HepG2 (cell line): ENCODE measurements around the gene ANKZF1. TPM values are rescaled to one million over a fixed set of nuclear protein-coding genes. Genes with fewer than 3 reads are reported as not detected.

Experiments
- AHR ChIP-seq: IDR thresholded peaks from 2 replicates; pipeline ENCODE4 v1.6.1; 2018; ENCODE audit warnings: missing genetic modification reagents, missing compliant biosample characterization
- CBFB ChIP-seq: sonication (generic); formaldehyde crosslinking; IDR thresholded peaks from 2 replicates; pipeline ENCODE4 v1.4.0; 2020; ENCODE audit warnings: missing genetic modification reagents
- ETV5 ChIP-seq: IDR thresholded peaks from 2 replicates; pipeline ENCODE4 v1.6.1; 2018; ENCODE audit warnings: missing biosample characterization, missing genetic modification reagents, inconsistent platforms, borderline replicate concordance
- GTF3A ChIP-seq: sonication (generic); formaldehyde crosslinking; conservative IDR thresholded peaks from 2 replicates; pipeline ENCODE4 v1.4.0; 2020; ENCODE audit warnings: mild to moderate bottlenecking, missing genetic modification reagents
- ISL2 ChIP-seq: sonication (generic); formaldehyde crosslinking; IDR thresholded peaks from 2 replicates; pipeline ENCODE4 v1.5.0; 2020; ENCODE audit warnings: missing genetic modification reagents
- JUNB ChIP-seq: sonication (generic); formaldehyde crosslinking; IDR thresholded peaks from 2 replicates; pipeline ENCODE4 v1.8.0; 2022; ENCODE audit warnings: missing genetic modification reagents, mild to moderate bottlenecking, borderline replicate concordance
- MEIS2 ChIP-seq: sonication (generic); formaldehyde crosslinking; IDR thresholded peaks from 2 replicates; pipeline ENCODE4 v1.9.0; 2021; ENCODE audit warnings: mild to moderate bottlenecking, missing genetic modification reagents
- MXI1 ChIP-seq: IDR thresholded peaks from 3 replicates; pipeline ENCODE4 v1.6.1; 2012; ENCODE audit warnings: low read depth, low read length, inconsistent platforms, borderline replicate concordance
- SMARCE1 ChIP-seq: fragments of 450-650 bp; IDR thresholded peaks from 2 replicates; pipeline ENCODE4 v1.6.1; 2017; ENCODE audit warnings: borderline replicate concordance
- STAG1 ChIP-seq: sonication (generic); formaldehyde crosslinking; IDR thresholded peaks from 2 replicates; pipeline ENCODE4 v1.4.0; 2020; ENCODE audit warnings: missing genetic modification reagents
- TEF ChIP-seq: sonication (generic); formaldehyde crosslinking; IDR thresholded peaks from 2 replicates; pipeline ENCODE4 v1.5.0; 2020; ENCODE audit warnings: missing genetic modification reagents
- ZMYM2 ChIP-seq: sonication (generic); formaldehyde crosslinking; IDR thresholded peaks from 2 replicates; pipeline ENCODE4 v1.8.0; 2022; ENCODE audit warnings: mild to moderate bottlenecking, missing genetic modification reagents
- ZNF235 ChIP-seq: sonication (generic); formaldehyde crosslinking; IDR thresholded peaks from 2 replicates; pipeline ENCODE4 v1.8.1; 2023; ENCODE audit warnings: mild to moderate bottlenecking, missing genetic modification reagents, borderline replicate concordance
- ZNF318 ChIP-seq: sonication (generic); formaldehyde crosslinking; IDR thresholded peaks from 2 replicates; pipeline ENCODE4 v1.4.0; 2020; ENCODE audit warnings: mild to moderate bottlenecking, missing genetic modification reagents
- ZNF329 ChIP-seq: sonication (generic); formaldehyde crosslinking; IDR thresholded peaks from 2 replicates; pipeline ENCODE4 v1.9.0; 2021; ENCODE audit warnings: low read depth, mild to moderate bottlenecking, missing genetic modification reagents
- ZNF484 ChIP-seq: sonication (generic); formaldehyde crosslinking; IDR thresholded peaks from 2 replicates; pipeline ENCODE4 v1.5.1; 2020; ENCODE audit warnings: mild to moderate bottlenecking, low read depth, missing genetic modification reagents, borderline replicate concordance
- ZNF512B ChIP-seq: sonication (generic); formaldehyde crosslinking; IDR thresholded peaks from 2 replicates; pipeline ENCODE4 v1.5.1; 2020; ENCODE audit warnings: missing genetic modification reagents, mild to moderate bottlenecking, borderline replicate concordance
- ZNF546 ChIP-seq: sonication (generic); formaldehyde crosslinking; conservative IDR thresholded peaks from 2 replicates; pipeline ENCODE4 v1.8.1; 2023; ENCODE audit warnings: mild to moderate bottlenecking, missing genetic modification reagents
- ZNF605 ChIP-seq: sonication (generic); formaldehyde crosslinking; IDR thresholded peaks from 2 replicates; pipeline ENCODE4 v1.8.0; 2022; ENCODE audit warnings: mild to moderate bottlenecking, missing genetic modification reagents
- ZNF766 ChIP-seq: sonication (generic); formaldehyde crosslinking; IDR thresholded peaks from 2 replicates; pipeline ENCODE4 v1.5.0; 2020; ENCODE audit warnings: missing genetic modification reagents, borderline replicate concordance
- polyA plus RNA-seq, 8 experiments: library from polyadenylated mRNA; depleted of rRNA in 3 of 8; stranded (reverse) in 7 of 8; unstranded in 1 of 8; fragments of >200 nt; fragmentation: Illumina TruSeq in 4 of 8; extraction: Trizol in 4 of 8; gene quantifications; 2 replicates each; pipeline versions ENCODE4 v1.2.1 to v1.2.3, GENCODE V29; 2011 to 2016; ENCODE audit warnings: low read depth in 4 of 8, missing spikeins in 1 of 8, mixed read lengths in 1 of 8; ENCODE audit not compliant: insufficient read depth in 1 of 8
- total RNA-seq, 5 experiments: library from RNA; depleted of rRNA; stranded (reverse); fragments of >200 nt; fragmentation: Illumina TruSeq; extraction: Trizol; gene quantifications; 2 replicates each; pipeline ENCODE4 v1.2.3, GENCODE V29; 2016; ENCODE audit warnings: low read depth in 1 of 5

Gene ANKZF1
- total and polyA plus RNA-seq, 2 of the 13 experiments (the other 11 are each of a cell fraction or from before 2014, with no cell fraction given) = 25.3 to 128 TPM

GRCh38 chr2:219230059-219230540, 494 bp downstream of the ANKZF1 start (continued):
- peak; percentile 78; the same call in 1 of the 2 replicates for TF ChIP-seq ETV5 (CRISPR knock-in tag)
- no peak for TF ChIP-seq ZNF546 (CRISPR knock-in tag)
- peak; percentile 16; the same call in 1 of the 2 replicates for TF ChIP-seq ZNF766 (CRISPR knock-in tag)
- TF ChIP-seq ZNF235 (CRISPR knock-in tag) = no peak
- peak; percentile 30; the same call in 1 of the 2 replicates for TF ChIP-seq ZNF605 (CRISPR knock-in tag)
- no peak for TF ChIP-seq MEIS2 (CRISPR knock-in tag)
- TF ChIP-seq ZNF484 (CRISPR knock-in tag) = no peak
- peak; percentile 31 for TF ChIP-seq STAG1 (CRISPR knock-in tag)
- no peak for TF ChIP-seq AHR (CRISPR knock-in tag)
- no peak for TF ChIP-seq ZNF318
- 0 out of 2 replicates have a peak, but pooled peaks have one; percentile 9 for TF ChIP-seq CBFB
- TF ChIP-seq ZMYM2 (CRISPR knock-in tag) = no peak
- 0 out of 2 replicates have a peak, but pooled peaks have one; percentile 64 for TF ChIP-seq ZNF512B (CRISPR knock-in tag)
- TF ChIP-seq ISL2 (CRISPR knock-in tag) = 0 out of 2 replicates have a peak, but pooled peaks have one; percentile 25
- no peak for TF ChIP-seq ZNF329 (CRISPR knock-in tag)
- TF ChIP-seq SMARCE1 = no peak
- peak; percentile 64; the same call in 1 of the 3 replicates for TF ChIP-seq MXI1
- no peak for TF ChIP-seq TEF (CRISPR knock-in tag)
- TF ChIP-seq JUNB (CRISPR knock-in tag) = no peak
- TF ChIP-seq GTF3A (CRISPR knock-in tag) = no peak
